ENCODE data around the gene ARHGAP26.

ARHGAP26 gene

DNA sequence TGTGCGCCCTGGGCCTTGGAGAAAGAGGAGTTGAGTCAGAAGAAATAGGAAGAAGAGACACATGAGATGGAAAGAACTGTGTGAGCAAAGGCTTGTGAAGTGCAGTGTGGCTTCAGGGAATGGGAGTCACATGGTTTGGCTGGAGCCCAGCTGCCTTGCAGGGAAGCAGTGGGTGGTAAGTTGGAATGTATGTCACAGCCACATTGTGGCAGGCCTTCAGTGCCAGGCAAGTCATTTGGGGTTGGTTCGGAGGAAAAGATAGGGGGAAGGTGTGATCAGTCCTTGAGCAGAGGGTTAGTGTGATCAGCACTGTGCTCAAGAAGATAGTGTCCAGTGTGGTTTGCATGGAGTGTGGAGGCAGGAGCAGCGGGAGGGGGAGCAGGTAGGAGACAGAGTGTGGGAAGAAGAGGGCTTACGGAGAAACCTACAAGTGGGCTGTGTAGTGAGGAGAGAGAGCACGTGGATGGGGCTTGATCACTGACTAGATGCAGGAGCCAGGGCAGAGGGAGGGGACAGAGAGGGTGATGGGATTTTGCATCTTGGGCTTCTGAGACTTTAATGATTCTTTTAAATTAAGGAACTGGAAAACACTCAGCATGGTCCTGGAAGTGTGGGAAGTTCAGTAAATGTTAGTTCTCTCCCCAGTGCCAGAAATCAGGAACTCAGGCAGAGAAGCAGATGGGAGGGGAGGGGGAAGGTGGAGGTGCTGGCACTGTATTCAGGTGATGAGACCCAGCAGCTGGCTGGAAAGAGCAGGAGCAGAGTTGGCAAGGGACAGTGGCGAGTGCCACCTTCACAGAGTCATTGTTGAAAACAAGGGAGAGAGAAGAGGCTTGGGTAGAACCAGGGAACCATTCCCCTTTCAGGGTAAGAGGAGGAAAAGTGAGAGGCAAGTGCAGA lies 46.6 kb downstream of the ARHGAP26 start:
- DNase-seq: no peak

GRCh38 chr5:142817949-142818431 lies 47.8 kb downstream of the ARHGAP26 start:
- no peak for DNase-seq

GRCh38 chr5:142819292-142819691 lies 49.1 kb downstream of the ARHGAP26 start:
- no peak for DNase-seq

GRCh38 chr5:142819825-142820224 lies 49.6 kb downstream of the ARHGAP26 start:
- no peak for DNase-seq

- no peak for DNase-seq
Observed at GRCh38 chr5:142820447-142820846, 50.3 kb downstream of the ARHGAP26 start.

- DNase-seq: no peak
Observed at GRCh38 chr5:142821034-142821732, 51.0 kb downstream of the ARHGAP26 start.

DNA sequence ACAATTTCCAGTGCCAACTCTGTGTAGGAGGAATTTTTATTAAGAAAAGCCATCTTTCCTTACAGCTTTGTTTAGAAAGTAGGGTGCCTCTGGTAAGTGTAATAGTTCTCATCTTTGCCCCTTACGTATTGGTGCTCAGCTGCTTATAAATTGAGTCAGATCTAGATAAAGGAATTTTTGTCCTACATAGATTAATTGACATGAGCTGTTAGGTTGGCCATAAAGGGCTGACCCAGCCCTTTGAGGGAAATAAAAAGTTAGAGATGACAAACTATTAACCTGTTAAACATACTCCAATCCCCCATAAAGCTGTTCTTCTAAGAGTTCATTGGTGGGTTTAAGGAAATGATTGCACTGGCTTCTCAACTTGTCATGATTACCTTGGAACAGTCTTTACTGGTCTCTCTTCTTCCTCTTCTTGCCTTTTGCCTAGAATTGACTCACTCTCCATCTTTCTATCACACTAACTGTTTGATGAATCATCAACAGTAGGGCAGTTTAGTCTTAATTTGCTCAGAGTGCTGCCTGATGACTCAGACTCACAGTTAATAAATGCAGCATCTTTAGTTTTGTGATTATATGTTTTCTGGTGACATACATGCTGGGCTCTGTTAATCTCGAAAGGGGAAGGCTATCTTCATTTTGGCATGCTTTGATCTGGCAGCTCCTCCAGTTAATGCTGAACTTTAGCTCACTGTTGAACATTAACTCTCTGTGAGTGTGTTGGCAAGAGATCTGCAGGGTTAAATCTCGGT lies 51.7 kb downstream of the ARHGAP26 start:
- no peak for DNase-seq

DNA sequence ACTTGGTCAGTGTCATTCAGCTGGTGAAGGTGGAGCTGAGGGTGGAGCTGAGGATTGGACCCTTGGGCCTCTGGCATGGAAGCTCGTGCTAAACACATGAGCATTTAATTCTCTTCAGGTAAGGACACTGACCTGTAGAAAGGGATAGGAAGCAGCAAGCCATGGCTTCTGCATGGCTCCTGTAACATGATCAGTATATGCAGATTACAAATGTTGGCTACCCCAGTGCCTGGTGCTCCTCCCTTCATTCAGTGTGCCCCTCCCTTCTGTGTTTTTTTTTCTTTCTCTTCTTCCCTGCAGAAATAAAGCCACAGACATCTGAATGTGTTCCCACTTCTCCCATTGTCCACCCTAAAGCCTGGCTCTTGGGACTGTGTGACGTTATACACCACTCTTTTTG lies 52.9 kb downstream of the ARHGAP26 start:
- DNase-seq: no peak

DNA sequence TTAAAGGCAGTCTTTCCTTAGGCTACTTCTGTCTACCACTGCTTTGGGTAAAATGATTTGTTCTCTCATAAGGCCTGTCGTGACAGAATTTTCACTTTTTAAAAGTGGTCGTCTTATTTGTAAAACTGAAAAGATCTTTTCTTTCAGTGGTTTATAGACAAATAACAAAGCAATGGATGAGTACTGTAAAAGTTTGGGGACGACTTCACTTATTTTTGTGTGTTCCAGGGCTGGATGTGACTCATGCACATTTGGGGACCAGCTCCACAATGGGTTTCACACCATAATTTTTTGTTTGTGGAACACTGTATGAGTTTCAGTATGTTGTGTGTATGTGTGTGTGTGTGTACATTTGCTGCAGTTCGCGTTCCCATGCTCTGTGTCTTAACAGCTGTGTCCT lies 53.6 kb downstream of the ARHGAP26 start:
- no peak for DNase-seq

GRCh38 chr5:142824391-142824790 lies 54.2 kb downstream of the ARHGAP26 start:
- DNase-seq: no peak

DNA sequence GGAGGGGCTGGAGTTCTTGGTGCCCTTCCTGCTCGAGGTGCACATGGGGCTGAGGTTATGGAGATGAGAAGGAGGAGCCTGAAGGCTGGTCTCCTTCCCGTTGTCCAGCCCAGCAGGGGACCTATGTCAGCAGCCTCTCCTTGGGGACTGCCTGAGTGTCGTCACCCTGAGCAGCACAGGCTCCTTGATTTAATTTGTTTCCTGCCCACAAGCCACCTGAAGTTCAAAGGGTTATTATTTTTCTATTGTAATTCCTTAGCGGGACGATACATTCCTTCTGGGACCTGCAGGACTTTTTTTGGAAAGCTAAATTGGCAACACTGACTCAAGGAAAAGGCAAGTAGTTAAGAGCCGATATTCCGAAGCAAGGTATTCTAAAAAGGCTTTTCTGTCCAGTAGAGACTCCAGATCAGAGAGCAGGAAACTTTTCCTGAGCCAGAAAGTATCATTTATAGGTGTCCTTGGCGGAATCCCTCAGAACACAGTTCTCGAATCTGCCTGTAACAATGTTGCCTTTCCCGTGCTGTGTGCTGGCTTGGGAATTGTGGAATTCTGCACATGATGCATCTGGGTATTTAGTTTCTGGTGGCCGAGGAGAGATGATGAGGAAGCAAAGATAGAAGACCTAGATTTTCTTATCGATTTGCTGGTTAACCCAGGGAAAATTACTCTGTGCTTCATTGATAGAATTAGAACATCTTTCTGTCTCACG lies 55.4 kb downstream of the ARHGAP26 start:
- no peak for DNase-seq

- DNase-seq: no peak
Observed at GRCh38 chr5:142826093-142826492, 55.9 kb downstream of the ARHGAP26 start.

GRCh38 chr5:142826741-142827492 lies 56.7 kb downstream of the ARHGAP26 start:
- no peak for DNase-seq

DNA sequence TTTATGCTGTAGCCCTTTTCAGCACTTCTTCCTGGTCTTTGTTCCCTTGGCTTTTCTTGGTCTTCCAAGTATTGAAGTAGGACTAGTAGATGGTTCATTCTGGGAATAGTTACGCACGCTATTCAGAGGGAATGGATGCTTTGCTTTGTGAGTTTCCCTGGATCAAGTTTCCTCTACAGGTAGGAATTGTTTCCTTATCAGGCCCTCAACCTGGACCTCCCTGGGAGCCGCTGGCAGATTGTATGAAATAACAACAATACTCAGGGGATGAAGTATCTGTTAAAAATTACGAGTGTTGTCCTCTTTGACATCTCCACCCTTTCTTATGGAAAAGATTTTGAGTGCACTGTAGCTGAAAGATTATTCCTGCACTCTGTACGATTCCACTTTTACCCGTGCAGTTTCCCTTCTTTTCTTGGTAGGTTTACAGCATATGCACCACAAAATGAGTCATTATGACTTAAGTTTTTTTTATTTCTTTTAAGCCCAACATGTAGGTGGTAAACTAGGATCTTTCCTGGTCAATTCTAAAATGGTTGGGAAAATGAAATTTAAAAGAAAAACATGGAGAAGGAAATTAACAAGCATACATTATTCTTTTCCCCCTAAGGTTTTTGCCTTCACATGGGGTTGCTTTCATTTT lies 57.9 kb downstream of the ARHGAP26 start:
- no peak for DNase-seq

DNA sequence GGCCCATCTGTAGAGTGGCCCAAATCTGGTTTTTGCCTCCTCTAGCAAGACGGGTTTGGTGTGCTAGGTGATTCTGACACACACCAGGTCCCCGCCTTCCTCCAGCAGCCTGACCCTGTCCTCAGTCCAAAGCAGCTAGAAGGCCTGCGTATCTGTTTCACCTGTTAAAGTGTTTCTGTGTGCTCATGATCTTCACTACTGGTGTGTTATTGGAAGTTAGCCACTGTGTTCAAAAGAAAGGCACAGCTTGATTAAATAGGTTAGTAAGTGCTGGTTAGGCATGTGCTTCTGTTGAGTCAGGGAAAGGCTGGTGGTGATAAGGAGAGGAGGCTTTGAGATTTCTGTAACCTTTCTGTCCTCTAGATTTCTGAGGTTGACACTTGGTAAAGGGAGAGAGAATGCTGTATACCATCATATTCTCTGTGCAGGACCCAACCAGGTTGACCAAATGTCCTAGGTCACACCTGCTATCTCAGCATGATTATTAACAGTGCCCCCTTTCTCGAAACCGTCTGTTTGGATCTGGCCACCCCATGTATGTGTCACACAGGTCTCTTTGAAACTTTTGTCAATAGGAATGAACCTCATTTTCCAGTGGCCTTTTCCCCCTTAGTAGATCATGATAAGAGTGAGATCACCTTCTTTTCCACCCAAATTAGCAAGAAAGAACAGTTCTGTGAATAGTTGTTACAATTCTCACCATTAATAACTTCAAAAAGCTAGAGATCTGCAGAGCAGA lies 58.8 kb downstream of the ARHGAP26 start:
- no peak for DNase-seq

GRCh38 chr5:142829801-142830220 lies 59.6 kb downstream of the ARHGAP26 start:
- no peak for DNase-seq

DNA sequence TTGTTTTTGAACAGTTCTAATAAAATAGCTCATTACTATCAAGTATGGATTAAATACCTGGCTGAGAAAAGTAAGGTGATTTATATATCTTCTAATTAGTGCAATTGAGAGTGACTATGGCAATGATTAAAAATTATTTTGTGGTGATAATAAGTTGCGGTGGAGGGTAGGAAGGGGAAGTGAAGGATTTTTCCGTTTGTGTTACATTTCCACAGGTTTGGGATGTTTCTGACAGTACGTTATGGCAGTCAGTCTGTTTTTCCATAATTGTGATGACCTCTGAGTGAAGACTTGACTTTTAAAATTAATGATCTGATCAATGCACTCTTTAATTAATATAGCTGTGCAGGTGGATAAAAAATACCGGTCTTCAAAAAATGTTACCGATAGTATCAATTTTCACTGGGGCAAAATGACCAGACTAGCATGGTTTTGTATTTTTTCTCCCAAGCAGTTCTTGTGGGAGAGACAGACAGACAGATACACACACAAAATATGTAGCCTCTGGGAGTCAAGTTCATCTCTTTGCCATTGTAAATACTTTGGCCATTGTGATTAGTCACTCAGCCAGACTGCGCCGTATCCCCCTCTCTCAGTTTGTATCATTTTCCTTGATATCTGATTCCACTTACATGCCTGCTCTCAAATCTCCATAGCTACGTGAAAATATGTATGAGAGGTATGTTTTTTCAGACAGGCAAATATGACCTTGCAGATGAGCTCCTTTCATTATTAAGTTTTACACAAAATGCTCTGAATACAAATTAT lies 60.2 kb downstream of the ARHGAP26 start:
- no peak for DNase-seq

GRCh38 chr5:142831009-142831383 lies 60.8 kb downstream of the ARHGAP26 start:
- DNase-seq: no peak

DNA sequence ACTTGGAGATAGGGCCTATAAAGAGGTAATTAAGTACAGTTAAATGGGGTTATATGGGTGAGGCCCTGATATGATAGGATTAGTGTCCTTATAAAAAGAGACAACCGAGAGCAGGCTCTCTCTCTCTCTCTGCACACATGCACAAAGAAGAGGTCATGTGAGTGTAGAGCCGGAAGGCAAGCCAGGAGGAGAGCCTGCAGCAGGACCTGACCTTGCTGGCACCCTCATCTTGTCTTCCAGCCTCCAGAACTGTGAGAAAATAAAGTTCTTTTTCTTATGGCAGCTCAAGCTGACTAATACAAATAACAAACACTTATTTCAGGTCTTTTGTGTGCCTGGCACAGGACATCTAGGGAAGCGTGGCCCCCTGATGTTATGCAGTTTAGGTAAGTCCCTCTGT lies 62.1 kb downstream of the ARHGAP26 start:
- no peak for DNase-seq
